SK-N-SH (cell line): ENCODE measurements around the gene SH3TC1. TPM values are rescaled to one million over a fixed set of nuclear protein-coding genes. Genes with fewer than 3 reads are reported as not detected.

ENCODE experiments used
- CTCF ChIA-PET: fragments of 300-600, 350-600 bp; formaldehyde crosslinking; extraction: SDS; loops from one replicate; lab custom pipeline; 2021; lab: Yijun Ruan, JAX
- POLR2A ChIA-PET: fragments of 350-600 bp; sonication (Branson Sonifier 250); formaldehyde crosslinking; extraction: SDS; loops from one replicate; lab custom pipeline; 2020; ENCODE audit warnings: antibody characterized with exemption, inconsistent platforms; lab: Yijun Ruan, JAX
- DNase-seq: peaks from one replicate; pipeline ENCODE4 v3.0.0; 2012
- H2AFZ ChIP-seq: fragments of 200-600 bp; sonication (generic); 2 replicates; pipeline ENCODE4 v1.8.1; 2016; ENCODE audit warnings: antibody characterized with exemption, mild to moderate bottlenecking, low read depth
- H3F3A ChIP-seq: fragments of 200-600 bp; sonication (generic); replicated peaks from 2 replicates; pipeline ENCODE3; 2016; ENCODE audit warnings: antibody characterized with exemption, mild to moderate bottlenecking; ENCODE audit not compliant: insufficient read depth
- H3K27ac ChIP-seq, 2 experiments: fragments of 200-500 bp in 1 of 2; fragments of 200-600 bp in 1 of 2; sonication (Bioruptor generic) in 1 of 2; sonication (generic), shearing (Covaris generic) in 1 of 2; 2 replicates each; pipeline versions ENCODE4 v1.5.1 to v1.6.1; 2014 to 2016; ENCODE audit warnings: low read depth in 2 of 2, inconsistent platforms in 1 of 2, low read length in 1 of 2, mild to moderate bottlenecking in 1 of 2, mixed read lengths in 1 of 2
- H3K27me3 ChIP-seq: fragments of 200-600 bp; sonication (generic), shearing (Covaris generic); 2 replicates; pipeline ENCODE4 v1.6.1; 2016; ENCODE audit warnings: mixed run types; ENCODE audit not compliant: insufficient read depth
- H3K36me3 ChIP-seq, 2 experiments: fragments of 200-500 bp in 1 of 2; fragments of 200-600 bp in 1 of 2; sonication (Bioruptor generic) in 1 of 2; sonication (generic) in 1 of 2; replicated peaks in 1 of 2; 2 replicates each; pipeline versions ENCODE3 to v1.5.1; 2014 to 2016; ENCODE audit warnings: low read length in 1 of 2, mild to moderate bottlenecking in 1 of 2; ENCODE audit not compliant: insufficient read depth in 2 of 2, control insufficient read depth in 1 of 2
- H3K4me1 ChIP-seq, 2 experiments: fragments of 200-500 bp in 1 of 2; fragments of 200-600 bp in 1 of 2; sonication (Bioruptor generic) in 1 of 2; sonication (generic), shearing (Covaris generic) in 1 of 2; 2 replicates each; pipeline versions ENCODE4 v1.5.1 to v1.6.1; 2014 to 2016; ENCODE audit warnings: low read depth in 1 of 2, low read length in 1 of 2, mixed run types in 1 of 2; ENCODE audit not compliant: insufficient read depth in 2 of 2, control insufficient read depth in 1 of 2
- H3K4me2 ChIP-seq: fragments of 200-600 bp; sonication (generic), shearing (Covaris generic); 2 replicates; pipeline ENCODE4 v1.6.1; 2017; ENCODE audit warnings: mixed run types
- H3K4me3 ChIP-seq, 2 experiments: fragments of 200-500 bp in 1 of 2; fragments of 200-600 bp in 1 of 2; sonication (Bioruptor generic) in 1 of 2; sonication (generic), shearing (Covaris generic) in 1 of 2; 2 replicates each; pipeline versions ENCODE4 v1.5.1 to v1.8.1; 2014 to 2016; ENCODE audit warnings: low read depth in 2 of 2, inconsistent platforms in 1 of 2, low read length in 1 of 2, mild to moderate bottlenecking in 1 of 2, mixed read lengths in 1 of 2, moderate library complexity in 1 of 2
- H3K79me2 ChIP-seq: fragments of 200-600 bp; sonication (generic); 2 replicates; pipeline ENCODE4 v1.8.1; 2017; ENCODE audit warnings: mild to moderate bottlenecking; ENCODE audit not compliant: insufficient read depth
- H3K9ac ChIP-seq: fragments of 200-600 bp; sonication (generic); 2 replicates; pipeline ENCODE4 v1.6.1; 2017; ENCODE audit warnings: mixed run types
- H3K9me2 ChIP-seq: fragments of 200-600 bp; sonication (generic); 2 replicates; pipeline ENCODE4 v1.6.1; 2017; ENCODE audit warnings: mixed run types
- H3K9me3 ChIP-seq: fragments of 200-600 bp; sonication (generic); 2 replicates; pipeline ENCODE4 v1.6.1; 2017; ENCODE audit warnings: mixed run types, mild to moderate bottlenecking, moderate library complexity
- H4K20me1 ChIP-seq: fragments of 200-600 bp; sonication (generic); 2 replicates; pipeline ENCODE4 v1.6.1; 2017; ENCODE audit warnings: mild to moderate bottlenecking, mixed run types; ENCODE audit not compliant: insufficient read depth
- CTCF ChIP-seq: fragments of 200-600 bp; sonication (generic); IDR thresholded peaks from 2 replicates; pipeline ENCODE4 v1.6.1; 2017; ENCODE audit warnings: antibody characterized with exemption, mild to moderate bottlenecking, moderate library complexity
- ELF1 ChIP-seq: IDR thresholded peaks from 2 replicates; pipeline ENCODE4 v1.4.0; 2012
- EP300 ChIP-seq, 2 experiments: IDR thresholded peaks; 2 replicates each; pipeline versions ENCODE4 v1.4.0 to v1.6.1; 2012; ENCODE audit warnings: borderline replicate concordance in 1 of 2, low read depth in 1 of 2, low read length in 1 of 2
- EZH2phosphoT487 ChIP-seq: fragments of 200-600 bp; sonication (generic); IDR thresholded peaks from 2 replicates; pipeline ENCODE4 v1.6.1; 2017; ENCODE audit warnings: low read depth, mixed run types, mild to moderate bottlenecking, antibody characterized with exemption, moderate library complexity, borderline replicate concordance
- FOSL2 ChIP-seq: IDR thresholded peaks from 2 replicates; pipeline ENCODE4 v1.4.0; 2012; ENCODE audit warnings: low read depth, mild to moderate bottlenecking, moderate library complexity, borderline replicate concordance
- GATA2 ChIP-seq: sonication (generic); formaldehyde crosslinking; IDR thresholded peaks from 2 replicates; pipeline ENCODE4 v1.5.0; 2020; ENCODE audit warnings: mild to moderate bottlenecking, missing genetic modification reagents
- JUND ChIP-seq: IDR thresholded peaks from 2 replicates; pipeline ENCODE4 v1.4.0; 2012
- MAX ChIP-seq: IDR thresholded peaks from 2 replicates; pipeline ENCODE4 v1.4.0; 2012; ENCODE audit warnings: low read depth
- RAD21 ChIP-seq: IDR thresholded peaks from 2 replicates; pipeline ENCODE4 v1.6.1; 2012; ENCODE audit warnings: mild to moderate bottlenecking, low read length
- REST ChIP-seq: IDR thresholded peaks from 2 replicates; pipeline ENCODE4 v1.6.1; 2012; ENCODE audit warnings: mild to moderate bottlenecking, low read depth, low read length, moderate library complexity
- RFX5 ChIP-seq: IDR thresholded peaks from 2 replicates; pipeline ENCODE4 v1.6.1; 2012; ENCODE audit warnings: mild to moderate bottlenecking, improper control_type of control experiment, low read length
- RXRA ChIP-seq: IDR thresholded peaks from 2 replicates; pipeline ENCODE4 v1.4.0; 2012; ENCODE audit warnings: low read depth, mild to moderate bottlenecking, borderline replicate concordance
- SIN3A ChIP-seq: IDR thresholded peaks from 2 replicates; pipeline ENCODE4 v1.6.1; 2012; ENCODE audit warnings: low read depth, mild to moderate bottlenecking, low read length, moderate library complexity, borderline replicate concordance
- SMC3 ChIP-seq: IDR thresholded peaks from 2 replicates; pipeline ENCODE4 v1.6.1; 2012; ENCODE audit warnings: low read depth, low read length, improper control_type of control experiment
- TAF1 ChIP-seq: IDR thresholded peaks from 2 replicates; pipeline ENCODE4 v1.6.1; 2012; ENCODE audit warnings: low read depth, mild to moderate bottlenecking, low read length, moderate library complexity, borderline replicate concordance
- TCF12 ChIP-seq: IDR thresholded peaks from 2 replicates; pipeline ENCODE4 v1.4.0; 2012
- WGBS: methylation state at CpG from one replicate; pipeline ENCODE4 v1.1.6; 2017; ENCODE audit warnings: low lambda C conversion rate; 5-methylcytosine and 5-hydroxymethylcytosine counted together
- polyA plus RNA-seq, 3 experiments: library from polyadenylated mRNA; depleted of rRNA; stranded (reverse); fragments of >200 nt; gene quantifications; 2 replicates each; pipeline ENCODE4 v1.2.3, GENCODE V29; 2012

The SH3TC1 gene
- polyA plus RNA-seq, 1 of the 3 experiments (the other 2 are of a cell fraction) = 2.7 TPM

GRCh38 chr4:8238515-8239053, 39.5 kb downstream of the SH3TC1 start:
- Histone ChIP-seq H3K4me3 (no peak overlapping the region), H3F3A (no peaks in the 10 kb centered on the region), H3K79me2 (no peaks in the 10 kb centered on the region), H2AFZ (no peak overlapping the region), H3K9ac (no peak overlapping the region), H3K27ac (no peak overlapping the region), H3K27me3 (no peaks in the 10 kb centered on the region), H4K20me1 (no peaks in the 10 kb centered on the region), H3K9me3 (no peaks in the 10 kb centered on the region), H3K4me1 (peaks cover 4 to 19% of the 10 kb centered on the region in 2 experiments; a peak in 1 of 4 replicates), H3K4me2 (no peak overlapping the region), H3K36me3 (no peaks in the 10 kb centered on the region), H3K9me2 (no peaks in the 10 kb centered on the region)
- peak; percentile 46 for TF ChIP-seq CTCF
- peak; percentile 40 for TF ChIP-seq RAD21
- peak; percentile 39 for TF ChIP-seq SMC3
- TF ChIP-seq RXRA = no peak
- POLR2A ChIA-PET = no interaction called here
- WGBS = 50% methylated on average over 4 of the region's 17 CpGs
- DNase-seq = peak; percentile 79
- CTCF ChIA-PET = interaction anchor here (0.6 to 5.2 kb wide), 9 partner anchors 9 to 169 kb away, joined by 3 to 45 read pairs (median 5); no protein-coding TSS in a partner anchor

GRCh38 chr4:8239226-8239625, 40.1 kb downstream of the SH3TC1 start:
- H3K9me3 ChIP-seq = no peaks in the 10 kb centered on the region
- H3K79me2 ChIP-seq = no peaks in the 10 kb centered on the region
- H2AFZ ChIP-seq = no peak overlapping the region
- H3K36me3 ChIP-seq = no peaks in the 10 kb centered on the region
- peaks cover 4 to 19% of the 10 kb centered on the region in 2 experiments; a peak in 1 of 4 replicates for H3K4me1 ChIP-seq
- no peaks in the 10 kb centered on the region for H3K9me2 ChIP-seq
- ChIA-PET CTCF (interaction anchor here (1.5 to 5.2 kb wide), 5 partner anchors 10 to 170 kb away, joined by 3 to 66 read pairs (median 7); no protein-coding TSS in a partner anchor), POLR2A (no interaction called here)
- H3K27me3 ChIP-seq = no peaks in the 10 kb centered on the region
- 91% methylated on average over 11 of the region's 13 CpGs for WGBS
- H4K20me1 ChIP-seq = no peaks in the 10 kb centered on the region
- H3K4me3 ChIP-seq = no peak overlapping the region
- no peak overlapping the region for H3K27ac ChIP-seq
- H3K9ac ChIP-seq = no peak overlapping the region
- no peak overlapping the region for H3K4me2 ChIP-seq
- no peaks in the 10 kb centered on the region for H3F3A ChIP-seq
- DNase-seq = no peak
- no peak for TF ChIP-seq FOSL2
- TF ChIP-seq ELF1 = no peak
- no peak for TF ChIP-seq REST
- no peak for TF ChIP-seq EP300 (IDR thresholded peaks at IDR 0.05; ENCODE audit: borderline replicate concordance in 1 of 2, low read depth in 1 of 2, low read length in 1 of 2)
- no peak for TF ChIP-seq SIN3A
- no peak for TF ChIP-seq TCF12
- TF ChIP-seq TAF1 = no peak
- TF ChIP-seq RFX5 = no peak
- no peak for TF ChIP-seq RXRA
- no peak for TF ChIP-seq EZH2phosphoT487
- no peak for TF ChIP-seq GATA2
- TF ChIP-seq CTCF = no peak
- no peak for TF ChIP-seq RAD21
- TF ChIP-seq SMC3 = no peak
- TF ChIP-seq JUND = no peak
- no peak for TF ChIP-seq MAX
